Left renal pelvis (tissue), 4 donors: Measurements from ENCODE around the gene UNC13A. TPM values are rescaled to one million over a fixed set of nuclear protein-coding genes. Genes with fewer than 3 reads are reported as not detected.
A peak's percentile ranks its signal among the peaks of the same experiment; 100 is the strongest.
"Not testable (repeated sequence)": the region's sequence is repeated elsewhere in the genome, so short reads cannot be mapped to it uniquely, and the experiment has no call there.

ENCODE experiments used
- DNase-seq, 4 donors: peaks; one replicate each; pipeline ENCODE4 v3.0.0-alpha.2; 2013; ENCODE audit warnings: low read depth in 4 of 4, low spot score in 3 of 4
- polyA plus RNA-seq, 4 donors: library from polyadenylated mRNA; unstranded; fragments of 120-200 nt; gene quantifications; one replicate each; pipeline ENCODE4 v1.2.1, GENCODE V29; 2013; ENCODE audit not compliant: insufficient read length in 4 of 4

UNC13A gene
- polyA plus RNA-seq, 4 donors = 0.10 to 1.2 (median 0.16) TPM

- no peak for DNase-seq
Measured at GRCh38 chr19:17577457-17578097, 110.6 kb downstream of the UNC13A start.

- DNase-seq = no peak
Measured at GRCh38 chr19:17576758-17577456, 111.2 kb downstream of the UNC13A start.

- DNase-seq = no peak
Measured at GRCh38 chr19:17575871-17576757, 112.0 kb downstream of the UNC13A start.

- DNase-seq = no peak
Measured at GRCh38 chr19:17572638-17573037, 115.5 kb downstream of the UNC13A start.

- no peak for DNase-seq
Measured at GRCh38 chr19:17570791-17571190, 117.4 kb downstream of the UNC13A start.

GRCh38 chr19:17570291-17570690 is 117.9 kb downstream of the UNC13A start:
- not testable (repeated sequence) for DNase-seq

- DNase-seq = no peak
Measured at GRCh38 chr19:17567940-17568339, 120.2 kb downstream of the UNC13A start.

GRCh38 chr19:17565611-17566010 is 122.5 kb downstream of the UNC13A start:
- no peak for DNase-seq

- DNase-seq = no peak
Measured at GRCh38 chr19:17564781-17565180, 123.4 kb downstream of the UNC13A start.

- DNase-seq = no peak
Measured at GRCh38 chr19:17562561-17562960, 125.6 kb downstream of the UNC13A start.

- no peak for DNase-seq
Measured at GRCh38 chr19:17562097-17562496, 126.1 kb downstream of the UNC13A start.

- DNase-seq = no peak
Measured at GRCh38 chr19:17560205-17560595, 128.0 kb downstream of the UNC13A start.

- no peak for DNase-seq
Measured at GRCh38 chr19:17557466-17557865, 130.7 kb downstream of the UNC13A start.

- DNase-seq = no peak
Measured at GRCh38 chr19:17556995-17557394, 131.2 kb downstream of the UNC13A start.

- DNase-seq = no peak
Measured at GRCh38 chr19:17555929-17556813, 132.0 kb downstream of the UNC13A start.

GRCh38 chr19:17555480-17555928 is 132.7 kb downstream of the UNC13A start, which contains the start of gene COLGALT1:
COLGALT1 (plus strand) TSS chr19:17555649; CDS start chr19:17555714, 65 bp downstream.
- DNase-seq = peak; percentile 86 to 93 (median 93)

- no peak for DNase-seq
Measured at GRCh38 chr19:17554968-17555479, 133.1 kb downstream of the UNC13A start.

GRCh38 chr19:17553256-17553655 is 134.9 kb downstream of the UNC13A start:
- DNase-seq = peak in 1 of 4 donors; percentile 24

- DNase-seq = not testable (repeated sequence)
Measured at GRCh38 chr19:17552735-17553134, 135.4 kb downstream of the UNC13A start.
